H54 (cell line): ENCODE data around the gene PSMG2.
A peak's percentile ranks its signal among the peaks of the same experiment; 100 is the strongest.
"Not testable (repeated sequence)": the region's sequence is repeated elsewhere in the genome, so short reads cannot be mapped to it uniquely, and the experiment has no call there.

Source experiments
- DNase-seq: peaks from one replicate; pipeline ENCODE4 v3.0.0; 2011; ENCODE audit warnings: low spot score, mixed read lengths; ENCODE audit not compliant: insufficient read length
- FAIRE-seq: peaks from 3 replicates; lab custom pipeline; 2011; peaks lifted over from hg19 to GRCh38; lab: Jason Lieb, UNC
- POLR2A ChIP-seq: IDR thresholded peaks from 2 replicates; pipeline ENCODE4 v1.6.1; 2011; ENCODE audit warnings: low read depth, mild to moderate bottlenecking, low read length

The PSMG2 gene

DNA sequence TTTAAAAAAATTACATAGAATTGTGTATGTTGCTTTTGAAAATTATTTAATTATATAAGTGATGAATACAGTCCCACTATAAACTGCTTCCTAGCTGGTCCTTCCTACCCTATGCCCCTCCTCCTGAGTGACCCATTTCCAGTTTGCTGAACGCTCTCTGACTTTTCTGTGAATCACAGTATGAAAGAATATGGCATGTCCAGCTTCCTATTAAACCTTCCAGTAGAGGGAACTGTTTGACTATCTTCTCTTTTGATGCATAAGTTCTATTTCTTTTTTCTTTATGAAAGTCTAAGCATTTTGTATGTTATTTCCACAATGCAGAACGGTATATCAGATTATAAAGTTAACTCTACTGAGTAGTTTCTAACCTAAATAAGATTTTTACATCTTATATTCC lies 41.3 kb downstream of the PSMG2 start:
- DNase-seq (peak; percentile 52), FAIRE-seq (peak; percentile 88)
- TF ChIP-seq POLR2A: no peak

DNA sequence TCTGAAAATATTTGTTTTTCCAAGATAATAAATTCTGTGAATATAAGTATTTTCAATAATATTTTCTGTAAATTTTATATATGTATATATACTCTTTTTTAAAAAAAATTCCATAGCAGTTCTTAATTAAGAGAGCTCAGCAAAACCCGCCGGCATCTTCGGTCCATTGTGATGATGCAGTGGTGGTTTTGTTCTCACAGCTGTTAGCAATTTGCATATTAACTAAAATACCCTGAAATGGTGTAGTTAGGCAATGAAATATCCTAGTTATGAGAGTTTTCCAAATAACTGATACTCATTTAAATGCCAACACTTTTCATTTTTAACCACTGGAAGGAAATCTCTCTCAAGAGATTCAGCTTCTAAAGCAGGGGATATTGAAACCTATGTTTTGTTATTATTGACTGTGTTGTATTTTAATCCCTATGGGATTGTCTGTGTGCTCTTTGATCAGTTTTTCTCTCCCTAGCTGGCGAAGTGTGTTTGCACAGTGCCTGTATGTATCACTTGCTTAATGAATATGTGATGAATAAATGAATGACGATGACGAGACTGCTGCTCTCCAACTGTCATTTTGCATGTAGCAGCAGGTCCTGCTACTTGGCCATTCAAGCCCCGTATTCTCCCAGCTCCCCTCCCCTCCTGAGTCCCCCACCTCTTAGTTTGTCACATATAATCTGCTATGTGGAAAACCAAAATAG lies 42.4 kb downstream of the PSMG2 start:
- FAIRE-seq (no peak), DNase-seq (no peak)
- TF ChIP-seq POLR2A: no peak

DNA sequence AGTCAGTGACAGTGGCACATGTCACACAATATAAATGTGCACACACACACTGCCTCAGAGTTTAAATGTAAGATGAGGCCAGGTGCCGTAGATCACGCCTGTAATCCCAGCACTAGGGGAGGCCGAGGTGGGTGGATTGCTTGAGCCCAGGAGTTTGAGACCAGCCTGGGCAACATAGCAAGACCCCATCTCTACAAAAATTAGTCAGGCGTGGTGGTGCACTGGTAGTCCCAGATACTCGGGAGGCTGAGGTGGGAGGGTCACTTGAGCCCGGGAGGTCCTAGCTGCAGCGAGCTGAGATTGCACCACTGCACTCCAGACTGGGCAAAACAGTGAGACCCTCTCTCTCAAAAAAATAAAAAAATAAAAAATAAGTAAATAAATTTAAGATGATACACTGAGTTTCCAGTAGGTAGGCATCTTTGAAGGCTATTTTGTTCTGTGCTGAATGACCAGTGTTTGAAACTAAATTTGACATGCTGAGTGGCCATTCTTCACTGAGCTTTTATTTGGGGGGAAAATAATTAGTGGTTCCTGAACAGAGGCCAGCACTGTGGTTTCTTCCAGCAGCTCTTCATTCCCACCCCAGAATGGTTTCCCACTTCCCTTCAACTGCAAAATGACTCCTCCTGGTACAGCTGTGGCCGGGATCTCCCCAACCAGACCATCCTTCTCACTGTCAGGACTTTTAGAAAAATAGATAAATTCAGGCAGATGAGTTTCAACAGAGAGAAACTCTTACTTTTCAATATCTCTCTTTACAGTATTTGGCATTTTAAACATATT lies 44.9 kb downstream of the PSMG2 start:
- FAIRE-seq: no peak
- DNase-seq: no peak

DNA sequence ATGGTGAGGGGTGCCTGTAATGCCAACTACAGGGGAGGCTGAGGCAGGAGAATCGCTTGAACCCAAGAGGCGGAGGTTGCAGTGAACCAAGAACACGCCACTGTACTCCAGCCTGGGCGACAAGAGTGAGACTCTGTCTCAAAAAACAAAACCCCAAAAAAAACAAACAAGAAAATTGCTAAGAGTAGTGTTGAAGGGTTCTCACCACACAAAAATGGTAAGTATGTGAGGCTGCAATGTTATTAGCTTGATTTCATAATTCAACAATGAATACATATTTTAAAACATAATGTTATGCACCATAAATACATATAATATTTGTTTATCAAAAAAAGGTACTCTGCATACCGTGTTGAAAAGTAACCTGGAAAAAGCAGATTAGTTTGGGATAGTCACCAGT lies 45.8 kb downstream of the PSMG2 start:
- FAIRE-seq (no peak), DNase-seq (no peak)
- no peak for TF ChIP-seq POLR2A

More for the DNA sequence above, 44.9 kb downstream of the PSMG2 start:
- no peak for TF ChIP-seq POLR2A

DNA sequence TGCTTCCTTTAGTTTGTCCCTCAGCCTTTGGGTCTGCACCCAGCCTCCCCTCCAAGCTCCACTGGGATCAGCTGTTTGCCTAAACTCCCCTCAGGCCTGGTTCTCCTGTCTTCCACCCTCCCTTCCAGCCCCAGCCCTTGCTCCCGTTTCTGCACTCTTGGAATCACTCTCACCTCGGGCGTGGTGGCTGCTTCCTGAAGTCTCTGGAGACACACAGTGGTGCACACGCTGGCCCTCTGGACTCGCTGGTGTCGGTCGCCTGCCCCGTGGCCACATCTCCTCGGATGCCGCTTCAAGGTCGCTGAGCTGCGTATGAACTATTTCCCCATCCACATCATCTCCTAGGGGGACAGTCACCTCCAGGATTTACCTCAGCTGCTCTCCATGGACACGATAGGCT lies 46.3 kb downstream of the PSMG2 start:
- TF ChIP-seq POLR2A: no peak
- FAIRE-seq (no peak), DNase-seq (no peak)

DNA sequence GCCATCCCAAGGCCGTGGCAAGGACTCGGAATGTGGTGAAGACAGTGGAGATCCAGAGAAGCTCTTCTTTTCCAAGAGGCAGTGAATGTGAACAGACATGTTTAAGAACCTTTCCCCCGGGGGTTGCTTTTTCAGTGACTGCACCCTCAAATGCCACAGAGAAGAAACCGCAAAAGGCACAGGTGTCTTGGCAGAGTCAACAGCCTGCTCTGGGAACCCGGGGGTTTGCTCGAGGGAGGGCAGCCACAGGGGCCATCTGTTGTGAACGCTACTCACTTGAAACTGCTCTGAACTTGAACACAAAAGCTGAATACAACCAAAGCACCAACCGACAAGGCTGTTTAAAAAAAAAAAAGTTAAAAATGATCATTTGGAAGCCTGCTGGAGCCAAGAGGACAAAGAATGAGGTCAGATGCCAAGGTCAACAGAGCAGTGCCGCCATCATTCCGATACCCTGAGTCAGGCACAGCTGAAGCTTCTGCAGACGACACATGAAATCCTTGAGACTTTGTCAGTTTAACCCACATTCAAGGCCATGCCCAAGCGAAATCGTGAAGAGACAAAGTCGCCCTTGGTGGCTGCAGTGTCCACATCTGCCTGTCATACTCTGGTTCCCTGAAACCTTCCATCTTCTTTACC lies 47.4 kb downstream of the PSMG2 start:
- FAIRE-seq: no peak
- no peak for TF ChIP-seq POLR2A
- no peak for DNase-seq

DNA sequence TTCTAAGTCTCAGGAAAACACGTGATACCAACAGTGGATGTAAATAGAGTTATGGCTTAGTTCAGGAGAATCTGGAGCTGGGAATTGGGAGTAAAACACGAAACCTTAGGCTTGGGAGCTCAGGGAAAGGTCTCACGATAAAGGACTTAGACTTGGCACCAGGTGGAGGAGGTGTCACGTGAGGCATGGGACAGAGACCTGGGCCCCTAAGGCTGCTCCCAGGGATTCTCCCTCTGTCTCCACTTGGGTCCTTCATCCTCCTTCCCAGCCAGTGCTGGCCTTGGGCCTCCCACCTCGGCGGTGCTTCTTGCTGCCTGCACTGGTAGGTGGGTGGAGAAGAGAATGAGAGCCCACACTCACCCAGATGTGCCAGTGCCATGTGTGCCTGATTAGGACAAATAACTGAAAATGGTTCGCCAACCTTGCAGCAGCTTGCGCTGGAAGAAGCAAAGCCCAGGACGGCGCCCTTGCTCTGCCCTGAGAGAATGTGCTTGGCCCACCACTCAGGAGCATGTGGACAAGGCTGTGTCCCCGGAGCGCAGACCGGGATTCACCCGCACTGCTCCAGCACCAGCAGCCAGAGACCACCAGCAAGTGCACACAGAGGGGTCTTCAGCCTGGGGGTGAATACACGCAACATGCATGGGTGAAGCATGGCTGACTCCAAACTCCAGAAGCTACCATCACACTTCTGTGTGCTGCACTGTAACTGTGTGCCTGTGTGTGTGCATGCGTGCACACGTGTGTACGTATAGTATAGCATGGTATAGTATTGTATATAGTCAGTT lies 48.1 kb downstream of the PSMG2 start:
- FAIRE-seq (no peak), DNase-seq (no peak)
- no peak for TF ChIP-seq POLR2A

DNA sequence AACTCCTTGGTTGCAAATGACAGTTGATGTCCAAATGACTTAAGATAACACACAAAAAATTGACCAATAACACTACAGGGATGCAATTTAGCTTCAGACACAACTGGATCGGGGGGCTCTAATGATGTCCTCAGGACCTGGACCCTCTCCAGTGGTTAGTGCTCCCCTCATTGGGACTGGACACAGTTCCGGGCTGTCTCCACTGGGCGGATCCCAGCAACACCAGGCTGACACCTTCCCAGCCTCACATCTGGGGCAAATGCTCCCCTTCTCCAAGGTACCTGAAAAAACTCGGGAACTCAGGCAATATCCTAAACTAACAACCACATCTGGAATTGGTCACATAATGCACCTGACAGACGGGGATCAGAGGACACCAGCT lies 48.7 kb downstream of the PSMG2 start:
- no peak for FAIRE-seq
- no peak for TF ChIP-seq POLR2A

DNA sequence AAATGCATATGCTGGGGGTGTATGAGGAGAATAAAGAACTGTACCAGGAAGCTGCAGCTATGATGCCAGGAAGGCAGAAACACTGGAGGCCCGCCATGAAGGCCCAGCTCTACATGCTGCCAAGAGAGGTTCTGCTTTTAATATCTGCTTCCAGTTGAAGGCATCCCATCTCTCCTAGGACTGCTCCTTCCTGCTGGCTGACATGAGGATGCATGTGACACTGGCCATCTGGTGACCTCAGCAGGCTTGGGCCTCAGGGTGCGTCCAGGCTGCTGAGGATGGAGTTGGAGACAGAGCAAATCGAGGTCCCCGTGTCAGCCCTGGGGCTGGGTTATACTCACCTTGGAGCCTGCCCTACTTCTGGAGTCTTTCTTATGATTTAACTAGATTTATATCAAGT lies 49.0 kb downstream of the PSMG2 start:
- FAIRE-seq: no peak
- no peak for DNase-seq
- no peak for TF ChIP-seq POLR2A

More for the DNA sequence above, 48.7 kb downstream of the PSMG2 start:
- DNase-seq: no peak

DNA sequence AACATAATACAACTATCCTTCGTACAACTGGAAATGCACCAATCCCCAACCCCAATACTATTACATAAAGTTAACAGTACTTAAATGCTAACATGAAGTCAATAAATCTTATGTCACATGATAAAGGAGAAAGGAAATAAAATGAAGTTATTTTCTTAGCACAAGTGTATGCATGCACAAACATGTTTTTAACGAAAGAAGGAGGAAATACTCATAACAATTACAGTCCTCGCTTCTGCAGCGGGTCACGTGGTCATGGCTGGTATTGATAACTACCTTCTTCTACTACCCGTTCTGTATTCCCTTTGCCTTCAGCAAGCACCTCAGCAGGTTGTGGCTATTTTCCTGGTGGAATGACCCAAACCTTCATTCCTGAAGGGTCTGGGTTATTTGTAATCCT lies 51.7 kb downstream of the PSMG2 start:
- TF ChIP-seq POLR2A: no peak
- no peak for FAIRE-seq
- DNase-seq: no peak

DNA sequence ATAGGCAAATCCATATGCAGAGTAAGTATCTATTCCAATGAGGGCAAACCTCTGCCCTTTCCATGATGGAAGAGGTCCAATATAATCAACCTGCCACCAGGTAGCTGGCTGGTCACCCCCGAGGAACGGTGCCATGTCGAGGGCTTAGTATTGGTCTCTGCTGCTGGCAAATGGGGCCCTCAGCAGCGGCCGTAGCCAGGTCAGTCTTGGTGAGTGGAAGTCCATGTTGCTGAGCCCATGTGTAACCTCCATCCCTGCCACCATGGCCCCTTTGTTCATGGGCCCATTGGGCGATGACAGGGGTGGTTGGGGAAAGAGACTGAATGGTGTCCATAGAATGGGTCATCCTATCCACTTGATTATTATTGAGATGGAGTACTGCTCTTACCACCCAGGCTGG lies 52.8 kb downstream of the PSMG2 start:
- not testable (repeated sequence) for DNase-seq, FAIRE-seq

DNA sequence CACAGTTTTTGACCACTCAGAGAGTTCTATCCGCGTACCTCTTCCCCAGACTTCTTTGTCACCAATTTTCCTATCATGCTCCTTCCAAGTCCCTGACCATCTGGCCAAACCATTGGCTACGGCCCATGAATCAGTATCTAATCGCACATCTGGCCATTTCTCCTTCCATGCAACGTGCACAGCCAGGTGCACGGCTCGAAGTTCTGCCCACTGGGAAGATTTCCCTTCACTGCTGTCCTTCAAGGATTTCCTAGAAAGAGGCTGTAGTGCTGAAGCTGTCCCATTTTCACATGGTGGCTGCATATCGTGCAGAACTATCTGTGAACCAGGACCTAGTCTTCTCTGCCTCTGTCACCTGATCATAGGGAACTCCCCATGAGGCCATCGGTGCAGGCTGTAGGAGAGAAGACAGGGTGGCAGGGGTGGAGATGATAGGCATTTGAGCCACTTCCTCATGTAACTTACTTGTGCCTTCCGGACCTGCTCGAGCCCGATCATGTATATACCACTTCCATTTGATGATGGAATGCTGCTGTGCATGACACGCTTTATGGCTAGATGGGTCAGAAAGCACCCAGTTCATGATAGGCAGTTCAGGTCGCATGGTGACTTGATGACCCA lies 53.9 kb downstream of the PSMG2 start:
- DNase-seq, FAIRE-seq: not testable (repeated sequence)

DNA sequence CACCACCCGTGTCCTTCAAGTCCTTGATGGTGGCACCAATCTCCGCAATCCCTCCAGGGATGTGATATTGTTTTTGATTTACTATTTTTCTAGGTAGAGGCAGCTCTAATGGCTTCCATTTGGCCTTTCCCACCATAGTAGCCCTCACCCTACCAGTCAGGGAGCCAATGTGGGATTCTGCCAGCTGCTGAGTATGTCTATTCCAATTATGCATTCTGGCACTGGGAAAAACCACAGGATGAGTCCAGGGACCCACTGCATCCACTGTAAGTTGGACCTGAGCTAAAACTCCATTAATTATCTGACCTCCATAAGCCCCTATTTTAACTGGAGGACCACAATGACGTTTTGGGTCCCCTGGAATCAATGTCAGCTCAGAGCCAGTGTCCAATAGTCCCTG lies 55.7 kb downstream of the PSMG2 start:
- FAIRE-seq, DNase-seq: not testable (repeated sequence)
